Stimulated activated naive B cell treated with anti-CD40 and anti-IgM and Interleukin-4, amounts not matched to agents 10 μg/mL and 1 μg/mL and 100 μg/mL, for 72 hours (primary cell): ENCODE data around the gene TTLL11.

Experiments
- ATAC-seq, 2 donors: fragments of 150-1000 bp; cut with Tn5 transposase; replicated peaks; 2 replicates each; pipeline ENCODE4 v1.10.0; 2021; ENCODE audit warnings: moderate library complexity in 1 of 2
- DNase-seq: peaks from one replicate; pipeline ENCODE4 v3.0.0; 2021
- H3K27ac Mint-ChIP-seq: one replicate; pipeline ENCODE4 v1.8.0; 2022; ENCODE audit warnings: mild to moderate bottlenecking, mixed read lengths
- H3K27me3 Mint-ChIP-seq, 2 donors: one replicate each; pipeline ENCODE4 v1.8.0; 2022; ENCODE audit warnings: mixed read lengths in 2 of 2
- H3K36me3 Mint-ChIP-seq, 2 donors: one replicate each; pipeline ENCODE4 v1.8.0; 2022; ENCODE audit warnings: mixed read lengths in 2 of 2, mild to moderate bottlenecking in 1 of 2
- H3K4me1 Mint-ChIP-seq, 2 donors: one replicate each; pipeline ENCODE4 v1.8.0; 2022; ENCODE audit warnings: mixed read lengths in 2 of 2, mild to moderate bottlenecking in 1 of 2
- H3K4me3 Mint-ChIP-seq, 2 donors: one replicate each; pipeline ENCODE4 v1.8.0; 2022; ENCODE audit warnings: mild to moderate bottlenecking in 2 of 2, mixed read lengths in 2 of 2, moderate library complexity in 1 of 2
- H3K9me3 Mint-ChIP-seq, 2 donors: one replicate each; pipeline ENCODE4 v1.8.0; 2022; ENCODE audit warnings: mixed read lengths in 2 of 2, mild to moderate bottlenecking in 1 of 2

TTLL11 gene

GRCh38 chr9:121887553-121888437, 205.3 kb downstream of the TTLL11 start:
- peaks cover 3 to 6% of the 10 kb centered on the region in 2 donors for H3K27me3 Mint-ChIP-seq
- H3K4me1 Mint-ChIP-seq, result peaks cover 0 to 6% of the 10 kb centered on the region in 2 donors
- no peaks in the 10 kb centered on the region for H3K9me3 Mint-ChIP-seq
- no peak for ATAC-seq
- no peak overlapping the region for H3K4me3 Mint-ChIP-seq
- no peak overlapping the region for H3K27ac Mint-ChIP-seq
- no peak for DNase-seq
- no peaks in the 10 kb centered on the region for H3K36me3 Mint-ChIP-seq

DNA sequence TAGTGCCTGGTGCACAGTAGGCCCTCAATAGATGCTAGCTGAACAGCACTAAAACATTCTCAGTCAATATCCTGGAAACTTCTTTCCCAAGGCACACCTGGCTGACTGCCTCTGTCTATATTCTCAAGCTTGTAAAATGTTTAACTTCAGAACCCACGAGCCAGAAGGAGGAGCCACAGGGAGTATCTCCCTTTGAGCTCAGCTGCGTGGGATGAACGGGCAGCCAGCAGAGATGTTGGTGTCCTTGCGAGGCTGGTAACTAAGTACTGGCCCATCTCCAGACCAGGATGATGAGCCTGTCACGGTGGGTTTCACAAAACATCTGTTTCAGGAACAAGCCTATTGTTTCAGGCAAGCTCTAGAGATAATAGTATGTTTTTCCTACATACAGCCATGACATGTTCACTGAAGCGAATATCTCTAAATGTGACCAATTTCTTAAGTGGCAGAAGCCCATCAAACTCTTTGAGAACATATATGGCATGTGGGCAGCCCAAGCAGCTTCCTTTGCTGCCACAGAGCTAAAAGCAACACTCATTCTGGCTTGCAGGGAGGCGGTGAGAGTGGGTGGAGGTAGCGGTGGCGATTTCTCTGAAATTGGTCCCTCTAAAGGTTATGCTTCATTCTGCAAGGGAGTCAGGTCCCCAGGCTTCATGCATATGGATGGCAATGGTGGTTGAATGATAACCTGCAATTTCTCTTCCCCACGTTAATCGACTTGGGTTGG, 206.2 kb downstream of the TTLL11 start:
- H3K9me3 Mint-ChIP-seq, result no peaks in the 10 kb centered on the region
- H3K27ac Mint-ChIP-seq, result no peak overlapping the region
- ATAC-seq (no peak), DNase-seq (no peak)
- no peaks in the 10 kb centered on the region for H3K36me3 Mint-ChIP-seq
- no peak overlapping the region for H3K4me3 Mint-ChIP-seq
- peaks cover 0 to 6% of the 10 kb centered on the region in 2 donors for H3K4me1 Mint-ChIP-seq
- peaks cover 3 to 6% of the 10 kb centered on the region in 2 donors for H3K27me3 Mint-ChIP-seq

DNA sequence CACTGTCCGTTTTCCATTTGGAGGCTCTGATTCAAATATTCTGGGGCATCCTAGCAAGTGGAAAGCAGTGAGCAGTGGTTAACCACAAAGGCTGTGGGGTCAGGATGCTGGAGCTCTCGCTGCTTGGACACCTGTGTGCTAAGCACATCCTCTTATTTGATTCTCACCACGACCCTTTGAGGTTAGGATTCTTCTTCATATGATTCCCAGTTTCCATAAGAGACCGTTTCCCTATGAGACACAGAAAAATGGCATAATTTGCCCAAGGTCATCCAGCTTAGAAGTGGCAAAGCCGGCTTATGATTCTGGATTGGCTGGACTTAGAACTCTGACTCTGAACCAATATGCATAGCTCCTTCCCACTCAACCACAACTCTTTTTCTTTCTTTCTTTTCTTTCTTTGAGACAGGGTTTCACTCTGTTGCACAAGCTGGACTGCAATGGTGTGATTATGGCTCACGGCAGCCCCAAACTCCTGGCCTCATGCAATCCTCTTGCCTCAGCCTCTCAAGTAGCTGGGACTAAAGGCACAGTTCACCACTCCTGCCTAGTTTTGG, 207.7 kb downstream of the TTLL11 start:
- DNase-seq, result no peak
- Mint-ChIP-seq H3K27me3 (peaks cover 3 to 6% of the 10 kb centered on the region in 2 donors), H3K27ac (no peak overlapping the region), H3K9me3 (no peaks in the 10 kb centered on the region), H3K4me3 (no peak overlapping the region), H3K36me3 (no peaks in the 10 kb centered on the region), H3K4me1 (peaks cover 0 to 6% of the 10 kb centered on the region in 2 donors)
- no peak for ATAC-seq

- Mint-ChIP-seq H3K4me1 (peaks cover 0 to 6% of the 10 kb centered on the region in 2 donors), H3K9me3 (no peaks in the 10 kb centered on the region), H3K36me3 (peaks cover 0 to 1% of the 10 kb centered on the region in 2 donors), H3K27ac (no peak overlapping the region), H3K4me3 (no peak overlapping the region), H3K27me3 (peaks cover 3 to 6% of the 10 kb centered on the region in 2 donors)
- ATAC-seq (no peak), DNase-seq (no peak)
Measured at GRCh38 chr9:121884057-121884541, 209.0 kb downstream of the TTLL11 start.

- peaks cover 0 to 6% of the 10 kb centered on the region in 2 donors for H3K4me1 Mint-ChIP-seq
- peaks cover 3 to 6% of the 10 kb centered on the region in 2 donors for H3K27me3 Mint-ChIP-seq
- peaks cover 0 to 1% of the 10 kb centered on the region in 2 donors for H3K36me3 Mint-ChIP-seq
- no peak for ATAC-seq
- H3K27ac Mint-ChIP-seq, result no peak overlapping the region
- no peaks in the 10 kb centered on the region for H3K9me3 Mint-ChIP-seq
- no peak overlapping the region for H3K4me3 Mint-ChIP-seq
- DNase-seq, result no peak
Measured at GRCh38 chr9:121883281-121884056, 209.6 kb downstream of the TTLL11 start.

DNA sequence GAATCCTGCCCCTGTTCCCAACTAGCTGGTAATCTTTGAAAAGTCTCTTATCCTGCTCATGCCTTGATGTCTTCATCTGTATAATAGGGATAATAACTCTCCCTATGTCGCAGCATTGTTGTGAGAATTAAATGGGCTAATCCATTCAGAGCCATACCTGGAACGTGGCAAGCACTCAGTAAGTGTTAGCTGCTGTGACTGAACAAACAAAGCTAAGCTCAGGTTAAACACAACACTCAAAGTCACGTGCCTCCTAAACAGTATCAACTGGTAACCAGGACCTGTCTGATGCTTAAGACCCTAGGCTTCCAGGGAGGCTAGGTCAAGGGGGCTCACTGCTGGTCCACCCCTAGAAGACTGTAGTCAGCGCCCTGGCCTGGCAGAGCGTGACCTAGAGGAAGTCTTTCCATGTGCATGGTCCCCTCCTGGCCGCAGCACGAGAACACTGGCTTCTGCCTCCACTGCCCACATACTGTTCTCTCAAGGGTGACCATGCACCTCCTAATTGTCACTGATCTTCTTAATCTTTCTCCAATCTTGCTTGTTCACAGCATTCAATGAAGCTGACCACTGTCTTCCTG, 211.1 kb downstream of the TTLL11 start:
- ATAC-seq (no peak), DNase-seq (no peak)
- no peak overlapping the region for H3K27ac Mint-ChIP-seq
- H3K36me3 Mint-ChIP-seq, result peaks cover 0 to 1% of the 10 kb centered on the region in 2 donors
- peaks cover 0 to 6% of the 10 kb centered on the region in 2 donors for H3K4me1 Mint-ChIP-seq
- H3K27me3 Mint-ChIP-seq, result peaks cover 3 to 6% of the 10 kb centered on the region in 2 donors
- H3K9me3 Mint-ChIP-seq, result no peaks in the 10 kb centered on the region
- H3K4me3 Mint-ChIP-seq, result no peak overlapping the region

DNA sequence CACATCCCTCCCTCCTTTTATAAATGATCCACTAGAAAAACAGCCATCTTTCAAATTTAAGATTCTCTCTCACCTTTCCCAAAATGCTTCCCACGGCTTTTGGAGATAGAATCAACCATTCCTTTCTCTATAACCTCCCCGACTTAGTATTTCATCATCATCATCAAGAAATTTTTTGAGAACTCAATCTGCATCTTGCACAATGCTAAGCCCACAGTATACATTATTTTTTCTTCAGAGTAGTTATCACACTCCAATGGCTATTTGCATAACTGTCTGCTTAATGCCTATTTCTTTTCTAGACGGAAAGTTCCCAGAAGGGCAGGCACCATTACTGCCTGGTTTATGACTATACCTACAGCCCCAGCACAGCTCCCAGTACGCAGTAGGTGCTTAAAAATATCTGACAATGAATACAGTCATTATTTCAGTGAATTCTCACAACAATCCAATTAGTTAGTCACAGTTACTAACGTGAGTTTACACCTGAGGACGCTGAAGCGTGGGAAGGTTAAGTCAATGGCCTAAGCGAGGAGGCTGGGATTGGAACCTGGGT, 212.7 kb downstream of the TTLL11 start:
- no peak overlapping the region for H3K27ac Mint-ChIP-seq
- H3K4me3 Mint-ChIP-seq, result no peak overlapping the region
- peaks cover 0 to 6% of the 10 kb centered on the region in 2 donors for H3K4me1 Mint-ChIP-seq
- H3K9me3 Mint-ChIP-seq, result no peaks in the 10 kb centered on the region
- ATAC-seq, result no peak
- peaks cover 1 to 3% of the 10 kb centered on the region in 2 donors for H3K27me3 Mint-ChIP-seq
- DNase-seq, result no peak
- peaks cover 0 to 1% of the 10 kb centered on the region in 2 donors for H3K36me3 Mint-ChIP-seq

DNA sequence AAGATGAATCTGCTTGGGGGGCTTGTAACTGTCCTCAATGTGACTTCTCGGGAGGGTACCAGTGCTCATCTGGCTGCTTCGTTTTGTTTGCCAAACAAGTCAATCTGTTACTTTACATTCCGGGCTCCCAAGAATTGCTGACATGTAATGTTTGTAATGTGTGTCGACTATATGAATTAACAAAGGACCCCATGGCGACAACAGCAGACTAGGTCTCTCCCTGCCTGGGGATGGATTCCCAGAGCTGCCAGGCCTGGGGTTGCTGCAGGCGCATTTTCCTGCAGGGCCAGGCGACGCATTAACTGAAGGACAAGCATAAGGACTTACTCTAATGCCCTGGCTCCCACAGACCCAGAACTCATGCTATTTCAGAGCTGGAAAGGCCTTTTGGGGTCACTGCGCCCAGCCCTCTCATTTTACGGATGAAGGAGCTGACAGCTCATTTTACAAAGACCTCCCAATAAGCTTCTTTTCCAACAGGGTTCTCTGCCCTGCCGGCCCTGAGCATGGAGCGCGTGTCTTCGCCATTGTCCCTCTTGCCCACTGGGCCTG, 214.8 kb downstream of the TTLL11 start:
- no peaks in the 10 kb centered on the region for H3K9me3 Mint-ChIP-seq
- H3K36me3 Mint-ChIP-seq, result peaks cover 0 to 1% of the 10 kb centered on the region in 2 donors
- H3K4me3 Mint-ChIP-seq, result no peak overlapping the region
- ATAC-seq, result no peak
- no peaks in the 10 kb centered on the region for H3K4me1 Mint-ChIP-seq
- no peak overlapping the region for H3K27ac Mint-ChIP-seq
- peaks cover 0 to 4% of the 10 kb centered on the region in 2 donors for H3K27me3 Mint-ChIP-seq
- DNase-seq, result no peak

- Mint-ChIP-seq H3K4me3 (no peak overlapping the region), H3K4me1 (no peaks in the 10 kb centered on the region), H3K27ac (no peak overlapping the region), H3K36me3 (peaks cover 0 to 1% of the 10 kb centered on the region in 2 donors), H3K9me3 (no peaks in the 10 kb centered on the region), H3K27me3 (peaks cover 0 to 4% of the 10 kb centered on the region in 2 donors)
- no peak for DNase-seq
- ATAC-seq, result no peak
Measured at GRCh38 chr9:121876658-121877271, 216.3 kb downstream of the TTLL11 start.

DNA sequence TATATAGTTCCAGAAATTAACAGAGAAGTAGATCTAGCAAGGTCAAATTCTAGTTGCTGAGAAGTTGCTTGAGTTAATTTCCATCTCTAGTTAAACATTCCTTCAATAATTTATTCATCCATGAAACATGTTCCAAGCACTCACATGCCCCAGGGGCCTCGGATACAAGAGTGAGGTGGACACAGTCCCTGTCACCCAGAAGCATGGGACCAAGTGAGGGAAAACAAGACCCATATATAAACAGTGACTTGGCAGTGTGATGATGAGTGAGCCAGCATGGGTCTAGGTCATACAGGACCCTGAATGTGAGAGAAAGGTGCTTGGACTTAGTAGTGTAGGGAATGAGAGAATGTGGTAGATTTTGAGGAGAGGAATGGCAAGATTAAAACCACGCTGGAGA, 216.9 kb downstream of the TTLL11 start:
- H3K4me1 Mint-ChIP-seq, result no peaks in the 10 kb centered on the region
- ATAC-seq (no peak), DNase-seq (no peak)
- H3K9me3 Mint-ChIP-seq, result no peaks in the 10 kb centered on the region
- peaks cover 0 to 1% of the 10 kb centered on the region in 2 donors for H3K36me3 Mint-ChIP-seq
- H3K27ac Mint-ChIP-seq, result no peak overlapping the region
- H3K4me3 Mint-ChIP-seq, result no peak overlapping the region
- H3K27me3 Mint-ChIP-seq, result peaks cover 0 to 4% of the 10 kb centered on the region in 2 donors

- Mint-ChIP-seq H3K4me1 (no peaks in the 10 kb centered on the region), H3K9me3 (no peaks in the 10 kb centered on the region), H3K27me3 (peaks cover 0 to 4% of the 10 kb centered on the region in 2 donors), H3K27ac (no peak overlapping the region), H3K36me3 (no peaks in the 10 kb centered on the region), H3K4me3 (no peak overlapping the region)
- ATAC-seq (no peak), DNase-seq (no peak)
Measured at GRCh38 chr9:121874524-121874923, 218.6 kb downstream of the TTLL11 start.

- ATAC-seq (no peak), DNase-seq (no peak)
- H3K36me3 Mint-ChIP-seq, result peaks cover 2 to 5% of the 10 kb centered on the region in 2 donors
- H3K27ac Mint-ChIP-seq, result no peak overlapping the region
- H3K4me3 Mint-ChIP-seq, result no peak overlapping the region
- H3K9me3 Mint-ChIP-seq, result no peaks in the 10 kb centered on the region
- H3K4me1 Mint-ChIP-seq, result no peaks in the 10 kb centered on the region
- H3K27me3 Mint-ChIP-seq, result peaks cover 0 to 4% of the 10 kb centered on the region in 2 donors
Measured at GRCh38 chr9:121871431-121872025, 221.6 kb downstream of the TTLL11 start.
